Uterus (tissue), 4 donors: Measurements from ENCODE around the gene TMEM140. TPM values are rescaled to one million over a fixed set of nuclear protein-coding genes. Genes with fewer than 3 reads are reported as not detected.

Source experiments
- DNase-seq, 2 donors: peaks; one replicate each; pipeline ENCODE4 v3.0.0-alpha.2; 2019 to 2020
- H3K27ac ChIP-seq, 2 donors: fragments of 200-600 bp; sonication (generic); 1 replicate in 1 of 2; 2 replicates in 1 of 2; pipeline ENCODE4 v1.5.1; 2016 to 2018
- H3K27me3 ChIP-seq, 2 donors: fragments of 200-600 bp; sonication (generic); one replicate each; pipeline ENCODE4 v1.5.1; 2018 to 2019; ENCODE audit warnings: control low read depth in 1 of 2
- H3K36me3 ChIP-seq, 2 donors: fragments of 200-600 bp; sonication (generic); one replicate each; pipeline ENCODE4 v1.5.1; 2019; ENCODE audit warnings: control low read depth in 1 of 2
- H3K4me1 ChIP-seq, 2 donors: fragments of 200-600 bp; sonication (generic); one replicate each; pipeline ENCODE4 v1.5.1; 2018 to 2019; ENCODE audit warnings: control low read depth in 1 of 2
- H3K4me3 ChIP-seq, 2 donors: fragments of 200-600 bp; sonication (generic); 1 replicate in 1 of 2; 2 replicates in 1 of 2; pipeline ENCODE4 v1.5.1; 2018 to 2019; ENCODE audit warnings: mild to moderate bottlenecking in 1 of 2
- H3K9me3 ChIP-seq, 2 donors: fragments of 200-600 bp; sonication (generic); one replicate each; pipeline ENCODE4 v1.5.1; 2019; ENCODE audit warnings: control low read depth in 1 of 2
- POLR2A ChIP-seq, 2 donors: fragments of 450-650 bp; IDR thresholded peaks; one replicate each; pipeline ENCODE4 v1.6.1; 2016; ENCODE audit warnings: antibody characterized with exemption in 2 of 2, mild to moderate bottlenecking in 1 of 2, moderate library complexity in 1 of 2
- intact Hi-C: fragments of 100-400 bp; cut with DNase I; formaldehyde crosslinking; loops from one replicate; pipeline ENCODE4 v1.15.1; 2023; ENCODE audit warnings: low total_unique reads
- total RNA-seq, 4 donors: library from RNA; depleted of rRNA in 3 of 4; stranded (reverse); fragments of >200 nt in 3 of 4; gene quantifications; one replicate each; pipeline versions ENCODE4 v1.1.0 to v1.2.4, GENCODE V29; 2014 to 2023
- TF ChIP-seq, protein P1 (sequence below), 4 experiments: fragments of 200-600 bp in 2 of 4; fragments of 450-650 bp in 2 of 4; sonication (generic) in 2 of 4; IDR thresholded peaks; one replicate each; pipeline ENCODE4 v1.5.1; 2016 to 2019; ENCODE audit warnings: antibody characterized with exemption in 4 of 4, mild to moderate bottlenecking in 2 of 4, moderate library complexity in 1 of 4
- donor health status: DM: yes; HTN: yes; CAD: no.

The TMEM140 gene
- total RNA-seq, 4 donors from 2014 or later, result 5.9 to 30.0 (median 17.9) TPM

DNA sequence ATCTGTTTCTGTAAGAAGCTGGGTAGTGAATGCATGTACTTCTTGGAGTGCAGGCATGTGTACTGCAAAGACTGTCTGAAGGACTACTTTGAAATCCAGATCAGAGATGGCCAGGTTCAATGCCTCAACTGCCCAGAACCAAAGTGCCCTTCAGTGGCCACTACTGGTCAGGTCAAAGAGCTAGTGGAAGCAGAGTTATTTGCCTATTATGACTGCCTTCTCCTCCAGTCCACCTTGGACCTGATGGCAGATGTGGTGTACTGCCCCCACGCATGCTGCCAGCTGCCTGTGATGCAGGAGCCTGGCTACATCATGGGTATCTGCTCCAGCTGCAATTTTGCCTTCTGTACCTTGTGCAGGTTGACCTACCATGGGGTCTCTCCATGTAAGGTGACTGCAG, 18.9 kb upstream of the TMEM140 start:
- no peaks in the 10 kb centered on the region for H3K27me3 ChIP-seq
- H3K4me1 ChIP-seq, result no peaks in the 10 kb centered on the region
- no peak overlapping the region for H3K4me3 ChIP-seq
- H3K36me3 ChIP-seq, result no peaks in the 10 kb centered on the region
- intact Hi-C loops, result no loop called here
- DNase-seq, result no peak
- no peak for TF ChIP-seq POLR2A (IDR thresholded peaks at IDR 0.05)
- TF ChIP-seq, protein P1, sequence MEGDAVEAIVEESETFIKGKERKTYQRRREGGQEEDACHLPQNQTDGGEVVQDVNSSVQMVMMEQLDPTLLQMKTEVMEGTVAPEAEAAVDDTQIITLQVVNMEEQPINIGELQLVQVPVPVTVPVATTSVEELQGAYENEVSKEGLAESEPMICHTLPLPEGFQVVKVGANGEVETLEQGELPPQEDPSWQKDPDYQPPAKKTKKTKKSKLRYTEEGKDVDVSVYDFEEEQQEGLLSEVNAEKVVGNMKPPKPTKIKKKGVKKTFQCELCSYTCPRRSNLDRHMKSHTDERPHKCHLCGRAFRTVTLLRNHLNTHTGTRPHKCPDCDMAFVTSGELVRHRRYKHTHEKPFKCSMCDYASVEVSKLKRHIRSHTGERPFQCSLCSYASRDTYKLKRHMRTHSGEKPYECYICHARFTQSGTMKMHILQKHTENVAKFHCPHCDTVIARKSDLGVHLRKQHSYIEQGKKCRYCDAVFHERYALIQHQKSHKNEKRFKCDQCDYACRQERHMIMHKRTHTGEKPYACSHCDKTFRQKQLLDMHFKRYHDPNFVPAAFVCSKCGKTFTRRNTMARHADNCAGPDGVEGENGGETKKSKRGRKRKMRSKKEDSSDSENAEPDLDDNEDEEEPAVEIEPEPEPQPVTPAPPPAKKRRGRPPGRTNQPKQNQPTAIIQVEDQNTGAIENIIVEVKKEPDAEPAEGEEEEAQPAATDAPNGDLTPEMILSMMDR (IDR thresholded peaks at IDR 0.05), result no peak
- H3K9me3 ChIP-seq, result peaks cover 0 to 6% of the 10 kb centered on the region in 2 donors
- H3K27ac ChIP-seq, result no peak overlapping the region

DNA sequence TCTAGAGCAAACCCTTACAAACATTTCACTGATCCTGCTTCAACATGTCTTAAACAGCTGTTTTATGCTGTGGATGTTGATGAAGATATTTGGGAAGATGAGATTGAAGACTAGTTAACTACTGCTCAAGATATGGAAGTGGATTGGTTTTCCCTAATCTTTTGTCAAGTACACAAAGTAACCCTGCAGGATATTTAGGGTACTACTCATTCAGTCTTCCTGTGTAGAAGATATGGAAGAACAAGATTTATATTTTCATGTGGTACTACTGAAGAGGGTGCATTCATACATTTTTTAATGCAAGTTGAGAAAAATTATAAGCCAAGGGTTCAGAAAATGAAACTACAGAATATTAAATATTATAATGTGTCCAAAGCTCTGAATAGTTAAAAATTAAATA, 18.3 kb upstream of the TMEM140 start:
- DNase-seq, result no peak
- intact Hi-C loops, result no loop called here

DNA sequence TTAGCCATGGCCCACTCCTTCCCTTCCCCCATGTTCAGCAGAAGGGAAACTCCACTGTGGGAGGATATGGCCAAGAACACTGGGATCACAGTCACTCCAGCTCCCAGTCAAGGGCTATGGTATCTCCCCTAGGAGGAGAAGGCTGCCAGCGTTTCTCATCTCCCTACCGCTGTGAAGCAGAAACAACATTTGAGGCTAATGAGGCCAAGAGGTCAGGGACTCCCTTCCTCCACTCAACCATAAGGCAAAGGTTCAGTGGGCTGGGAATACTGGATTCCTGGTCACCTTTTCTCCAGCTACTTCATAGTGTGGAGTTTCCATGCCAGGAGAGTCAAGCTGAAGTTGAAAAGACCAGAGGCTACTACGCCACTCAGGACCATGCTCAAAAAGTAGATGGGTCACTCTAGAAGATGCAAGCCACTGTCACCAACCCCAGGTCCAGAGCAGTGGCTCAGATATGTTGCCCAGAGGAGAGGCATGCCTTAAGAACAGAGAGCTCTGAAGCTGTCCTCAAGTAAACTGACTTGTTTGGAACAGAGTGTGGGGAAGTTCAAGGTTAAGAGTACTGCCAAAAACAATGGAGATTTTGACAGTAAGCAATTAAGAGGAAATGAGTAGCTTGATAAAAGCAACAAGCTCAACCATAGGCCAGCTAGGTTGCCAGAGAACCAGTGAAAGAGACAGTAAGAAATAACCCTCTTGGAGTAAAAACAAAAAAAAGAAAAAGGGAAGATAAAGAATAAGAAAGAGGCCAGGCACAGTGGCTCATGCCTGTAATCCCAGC, 3.8 kb upstream of the TMEM140 start:
- H3K27ac ChIP-seq, result peak overlapping the region in 1 of 2 donors; percentile 19
- TF ChIP-seq, protein P1 (IDR thresholded peaks at IDR 0.05), result no peak
- TF ChIP-seq POLR2A (IDR thresholded peaks at IDR 0.05), result no peak
- intact Hi-C loops, result no loop called here

More for the DNA sequence above, 18.3 kb upstream of the TMEM140 start:
- Histone ChIP-seq H3K27me3 (no peaks in the 10 kb centered on the region), H3K27ac (no peak overlapping the region), H3K9me3 (peaks cover 0 to 6% of the 10 kb centered on the region in 2 donors), H3K4me1 (no peaks in the 10 kb centered on the region), H3K36me3 (no peaks in the 10 kb centered on the region), H3K4me3 (no peak overlapping the region)
- TF ChIP-seq, protein P1 (IDR thresholded peaks at IDR 0.05), result no peak
- no peak for TF ChIP-seq POLR2A (IDR thresholded peaks at IDR 0.05)

DNA sequence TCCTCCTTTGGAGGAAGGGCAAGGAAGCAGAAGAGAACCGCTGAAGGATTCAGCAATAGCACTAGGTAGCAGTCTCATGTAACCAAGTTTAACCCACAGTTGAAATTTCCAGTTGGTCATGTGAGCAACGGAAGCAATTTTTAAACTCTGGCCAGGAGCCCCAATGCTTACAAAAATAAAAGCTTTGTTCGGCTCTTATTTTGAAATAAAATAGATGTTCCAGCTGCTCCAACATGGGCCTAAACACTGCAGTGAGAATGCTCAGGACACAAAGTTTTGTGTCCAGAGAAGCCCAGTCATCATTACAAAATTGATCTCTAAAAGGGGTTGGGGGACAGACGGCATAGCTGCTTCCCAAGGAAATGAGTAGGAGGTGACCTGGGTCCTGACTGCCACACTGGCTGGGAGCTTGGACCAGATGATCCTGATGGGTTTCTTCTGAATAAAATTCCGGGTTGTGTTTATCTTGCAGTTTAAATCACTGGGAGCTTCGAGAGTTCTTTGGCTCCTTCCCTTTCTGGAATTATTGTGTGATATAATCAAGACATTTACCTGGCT, 452 bp upstream of the TMEM140 start:
- H3K27ac ChIP-seq, result peak overlapping the region; percentile 94 to 99
- peak in 1 of 2 donors; percentile 48 for DNase-seq
- H3K9me3 ChIP-seq, result no peaks in the 10 kb centered on the region
- peak overlapping the region; percentile 40 to 52 for H3K4me3 ChIP-seq
- TF ChIP-seq POLR2A (IDR thresholded peaks at IDR 0.05), result no peak
- TF ChIP-seq, protein P1 (IDR thresholded peaks at IDR 0.05), result no peak
- intact Hi-C loops, result no loop called here
- H3K27me3 ChIP-seq, result no peaks in the 10 kb centered on the region
- H3K4me1 ChIP-seq, result no peaks in the 10 kb centered on the region
- H3K36me3 ChIP-seq, result no peaks in the 10 kb centered on the region

More for the DNA sequence above, 3.8 kb upstream of the TMEM140 start:
- Histone ChIP-seq H3K36me3 (no peaks in the 10 kb centered on the region), H3K9me3 (no peaks in the 10 kb centered on the region), H3K4me1 (no peaks in the 10 kb centered on the region), H3K4me3 (no peak overlapping the region), H3K27me3 (no peaks in the 10 kb centered on the region)
- DNase-seq, result peak in 1 of 2 donors; percentile 16

DNA sequence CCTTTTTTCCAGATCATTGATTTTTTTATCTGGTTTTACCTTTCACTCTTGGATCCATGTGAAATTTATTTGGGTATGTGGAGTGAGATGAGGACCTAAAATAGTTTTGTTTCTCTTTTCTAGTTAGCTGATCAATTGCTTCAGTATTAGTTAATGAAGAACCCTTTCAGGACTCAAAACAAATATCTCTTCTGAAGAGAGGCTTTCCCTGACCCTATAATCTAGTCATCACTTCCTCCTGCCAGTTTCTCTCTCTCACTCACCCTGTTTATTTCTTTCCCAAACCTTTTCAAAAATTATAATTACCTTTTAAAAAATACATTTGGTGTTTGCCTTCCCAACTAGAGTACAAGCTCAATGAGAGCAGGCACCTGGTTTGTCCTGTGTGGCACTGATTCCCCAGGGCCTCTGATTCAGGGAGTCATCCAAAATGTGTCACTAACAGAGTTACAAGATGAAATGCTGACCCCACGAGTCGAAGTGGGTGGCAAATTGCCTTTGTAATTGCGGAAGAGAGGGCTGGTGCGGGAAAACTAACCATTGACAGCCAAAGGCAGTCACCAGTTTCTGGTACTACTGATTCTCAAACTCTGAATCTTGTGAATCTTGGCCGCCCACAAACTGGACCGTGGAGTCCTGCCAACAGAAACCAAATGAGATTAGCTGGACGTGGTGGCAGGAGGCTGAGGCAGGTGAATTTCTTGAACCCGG, 2.4 kb downstream of the TMEM140 start:
- intact Hi-C loops, result no loop called here

More for the DNA sequence above, 2.4 kb downstream of the TMEM140 start:
- DNase-seq, result no peak
- Histone ChIP-seq H3K4me1 (no peaks in the 10 kb centered on the region), H3K4me3 (no peak overlapping the region), H3K27me3 (no peaks in the 10 kb centered on the region), H3K9me3 (no peaks in the 10 kb centered on the region), H3K27ac (peak overlapping the region; percentile 94 to 99), H3K36me3 (no peaks in the 10 kb centered on the region)
- no peak for TF ChIP-seq POLR2A (IDR thresholded peaks at IDR 0.05)
- TF ChIP-seq, protein P1 (IDR thresholded peaks at IDR 0.05), result no peak
